ENCODE measurements around the gene GARNL3.

Gene GARNL3, protein sequence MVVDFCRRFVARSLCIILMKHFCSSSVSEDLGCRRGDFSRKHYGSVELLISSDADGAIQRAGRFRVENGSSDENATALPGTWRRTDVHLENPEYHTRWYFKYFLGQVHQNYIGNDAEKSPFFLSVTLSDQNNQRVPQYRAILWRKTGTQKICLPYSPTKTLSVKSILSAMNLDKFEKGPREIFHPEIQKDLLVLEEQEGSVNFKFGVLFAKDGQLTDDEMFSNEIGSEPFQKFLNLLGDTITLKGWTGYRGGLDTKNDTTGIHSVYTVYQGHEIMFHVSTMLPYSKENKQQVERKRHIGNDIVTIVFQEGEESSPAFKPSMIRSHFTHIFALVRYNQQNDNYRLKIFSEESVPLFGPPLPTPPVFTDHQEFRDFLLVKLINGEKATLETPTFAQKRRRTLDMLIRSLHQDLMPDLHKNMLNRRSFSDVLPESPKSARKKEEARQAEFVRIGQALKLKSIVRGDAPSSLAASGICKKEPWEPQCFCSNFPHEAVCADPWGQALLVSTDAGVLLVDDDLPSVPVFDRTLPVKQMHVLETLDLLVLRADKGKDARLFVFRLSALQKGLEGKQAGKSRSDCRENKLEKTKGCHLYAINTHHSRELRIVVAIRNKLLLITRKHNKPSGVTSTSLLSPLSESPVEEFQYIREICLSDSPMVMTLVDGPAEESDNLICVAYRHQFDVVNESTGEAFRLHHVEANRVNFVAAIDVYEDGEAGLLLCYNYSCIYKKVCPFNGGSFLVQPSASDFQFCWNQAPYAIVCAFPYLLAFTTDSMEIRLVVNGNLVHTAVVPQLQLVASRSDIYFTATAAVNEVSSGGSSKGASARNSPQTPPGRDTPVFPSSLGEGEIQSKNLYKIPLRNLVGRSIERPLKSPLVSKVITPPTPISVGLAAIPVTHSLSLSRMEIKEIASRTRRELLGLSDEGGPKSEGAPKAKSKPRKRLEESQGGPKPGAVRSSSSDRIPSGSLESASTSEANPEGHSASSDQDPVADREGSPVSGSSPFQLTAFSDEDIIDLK

DNA sequence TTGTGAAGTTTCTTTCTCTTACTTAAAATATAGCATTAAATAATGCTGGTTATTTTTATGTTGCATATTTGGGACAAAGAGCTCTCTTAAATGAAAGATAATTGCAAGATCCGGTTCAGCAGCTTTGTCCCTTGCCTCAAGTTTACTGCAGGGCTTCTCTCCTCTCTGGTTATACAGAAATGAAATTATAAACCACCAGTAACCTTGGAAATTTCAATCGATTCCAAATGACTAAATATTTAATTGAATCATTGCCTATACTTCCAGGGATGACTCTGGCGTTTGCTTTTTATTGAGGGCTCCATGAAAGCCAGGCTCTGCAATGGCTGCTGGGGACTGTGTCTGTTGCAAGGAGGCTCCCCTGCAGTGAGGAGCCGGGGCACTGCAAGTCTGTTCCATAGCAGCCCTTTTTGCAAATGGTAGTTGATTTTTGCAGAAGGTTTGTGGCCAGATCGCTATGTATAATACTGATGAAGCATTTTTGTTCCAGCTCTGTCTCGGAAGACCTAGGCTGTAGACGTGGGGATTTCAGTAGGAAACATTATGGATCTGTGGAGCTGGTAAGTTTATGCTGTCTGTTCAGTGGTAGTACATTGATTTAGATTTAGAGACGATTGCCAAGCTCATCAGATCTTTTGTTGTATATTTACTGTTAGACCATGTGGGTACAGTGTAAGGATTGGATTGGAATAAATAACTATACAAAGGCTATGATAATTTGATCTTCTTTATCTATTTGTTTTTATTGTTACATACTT is at the start of gene GARNL3:
Gene GARNL3 (plus strand): TSS at position 313 of the 758 bp plus-strand sequence. CDS start 104 bp downstream, at position 417.
- no peak for DNase-seq

DNA sequence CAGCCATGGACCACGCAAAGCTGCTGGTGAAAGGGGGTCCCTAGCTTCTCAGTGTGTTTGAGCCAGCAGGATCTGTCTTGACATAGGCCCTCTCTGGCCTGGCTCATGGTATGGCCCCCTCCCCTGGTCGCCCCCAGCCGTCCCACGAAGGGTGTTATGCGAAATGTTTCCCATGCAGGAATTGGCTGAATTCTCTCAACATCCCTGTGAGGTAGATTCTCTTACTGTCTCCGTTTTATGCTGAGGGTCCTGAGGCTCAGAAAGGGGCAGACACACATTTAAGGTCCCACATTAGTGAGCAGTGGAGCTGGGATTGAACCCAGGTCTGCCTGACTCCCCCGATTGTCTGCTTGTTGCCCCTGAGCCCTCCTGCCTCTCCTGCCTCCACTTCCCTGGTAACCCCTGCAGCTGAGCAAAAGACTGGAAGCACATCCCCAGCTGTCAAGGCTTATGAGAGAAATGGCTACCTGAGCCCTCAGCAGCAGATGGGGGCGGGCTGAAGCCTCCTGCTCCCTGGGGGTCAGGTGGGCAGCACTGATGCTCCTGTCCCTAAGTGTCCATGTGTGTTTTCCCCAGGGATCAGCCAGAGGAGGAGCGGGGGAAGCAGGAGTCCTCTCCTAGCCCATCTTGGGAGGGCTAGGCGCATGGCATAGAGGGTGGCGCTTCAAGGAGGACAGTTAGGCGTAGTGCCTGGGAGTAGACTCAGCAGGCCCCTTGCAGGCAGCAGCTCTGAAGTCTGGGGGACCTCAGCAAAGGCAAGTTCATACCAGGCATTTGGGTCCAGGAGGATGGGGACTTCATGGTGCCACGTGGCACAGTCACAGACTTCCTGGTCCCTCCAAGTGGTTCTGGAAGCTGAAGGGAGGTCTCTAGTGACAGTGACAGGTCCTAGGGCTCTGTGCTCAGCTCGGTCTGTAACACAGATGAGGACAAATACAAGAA is 49.0 kb upstream of the GARNL3 start:
- DNase-seq, result no peak

DNA sequence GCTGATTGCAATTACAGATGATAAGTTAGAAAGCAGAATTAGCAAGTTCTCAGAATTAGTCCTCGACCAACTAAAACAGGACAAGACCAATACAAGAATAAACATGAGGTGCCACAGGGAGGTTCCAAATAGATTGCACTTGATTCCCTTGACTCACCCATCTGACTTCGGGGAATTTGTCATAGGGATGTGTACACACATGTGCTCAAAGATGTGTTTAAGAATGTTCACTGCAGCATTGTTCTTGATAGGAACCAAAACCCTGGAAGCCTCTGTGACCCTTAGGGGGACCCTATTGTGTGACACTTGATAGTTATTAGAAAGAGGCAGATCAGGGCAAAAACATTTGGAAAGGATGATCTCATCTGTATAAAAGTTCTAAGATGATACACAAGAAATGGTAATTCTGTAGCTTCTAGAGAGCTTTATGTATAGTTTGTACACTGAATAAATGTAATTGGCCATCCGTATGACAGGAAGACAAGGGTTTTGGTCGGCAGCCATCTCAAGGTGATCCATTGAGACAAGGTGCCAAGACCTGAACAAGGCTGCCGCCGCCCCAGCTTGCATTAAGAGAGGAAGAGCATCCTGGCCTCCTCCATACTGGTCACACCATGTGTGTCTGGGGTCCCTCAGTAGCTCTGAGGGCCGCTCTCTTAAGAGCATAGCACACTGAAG is 48.2 kb upstream of the GARNL3 start:
- DNase-seq, result no peak

DNA sequence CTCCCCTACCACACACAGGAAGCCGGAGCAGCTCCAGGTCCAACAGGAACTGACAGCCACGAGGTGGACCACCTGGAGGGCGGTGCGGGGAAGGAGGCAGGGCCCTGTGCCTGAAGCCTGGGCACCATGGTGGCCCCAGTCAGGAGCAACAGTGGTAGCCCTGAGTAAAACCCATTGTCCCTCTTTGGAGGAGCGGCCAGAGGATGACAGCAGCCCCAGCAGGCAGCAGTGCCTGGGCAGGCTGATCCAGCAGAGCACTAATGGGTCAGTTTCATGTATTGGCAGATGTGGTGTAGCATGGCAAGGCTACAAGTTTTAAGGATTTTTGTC is 47.7 kb upstream of the GARNL3 start:
- DNase-seq, result no peak

DNA sequence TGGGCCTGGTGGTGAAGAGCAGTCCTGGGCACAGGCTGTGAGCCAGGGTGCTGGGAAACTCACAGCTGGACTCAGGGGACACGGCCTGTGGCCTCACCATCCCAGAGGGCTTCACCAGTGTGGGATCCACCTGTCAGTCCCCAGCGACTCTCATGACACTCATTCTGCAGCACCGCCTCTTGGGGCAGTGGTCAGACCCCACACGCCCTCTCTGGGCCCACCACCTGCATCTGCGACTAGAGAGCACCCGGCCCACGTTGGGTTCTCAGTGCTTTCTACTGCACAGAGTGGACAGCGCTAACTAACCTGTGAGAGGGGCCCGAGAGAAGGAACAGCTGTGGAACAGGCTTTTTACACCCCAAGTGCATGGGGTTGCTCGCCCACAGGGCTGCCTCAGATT is 45.8 kb upstream of the GARNL3 start:
- no peak for DNase-seq

DNA sequence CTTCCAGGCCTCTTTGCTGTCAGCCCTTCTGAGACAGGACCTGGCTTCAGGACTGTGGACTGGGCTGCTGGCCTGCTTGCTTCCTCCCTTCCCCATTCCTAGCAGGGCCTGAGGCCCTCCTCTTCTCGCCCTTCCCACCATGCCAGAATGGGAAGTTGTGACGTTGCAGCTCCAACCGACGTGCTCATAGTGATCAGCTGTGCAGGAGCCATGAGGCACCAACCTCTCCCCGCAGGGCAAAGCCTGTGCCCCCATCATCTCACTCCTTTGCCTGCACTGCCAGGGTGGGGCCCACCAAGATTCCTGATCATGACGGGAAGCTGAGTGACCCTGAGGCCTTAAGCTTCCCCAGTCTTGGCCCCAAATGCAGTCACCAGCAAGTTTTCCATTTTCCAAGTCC is 45.1 kb upstream of the GARNL3 start:
- DNase-seq, result peak; percentile 48

DNA sequence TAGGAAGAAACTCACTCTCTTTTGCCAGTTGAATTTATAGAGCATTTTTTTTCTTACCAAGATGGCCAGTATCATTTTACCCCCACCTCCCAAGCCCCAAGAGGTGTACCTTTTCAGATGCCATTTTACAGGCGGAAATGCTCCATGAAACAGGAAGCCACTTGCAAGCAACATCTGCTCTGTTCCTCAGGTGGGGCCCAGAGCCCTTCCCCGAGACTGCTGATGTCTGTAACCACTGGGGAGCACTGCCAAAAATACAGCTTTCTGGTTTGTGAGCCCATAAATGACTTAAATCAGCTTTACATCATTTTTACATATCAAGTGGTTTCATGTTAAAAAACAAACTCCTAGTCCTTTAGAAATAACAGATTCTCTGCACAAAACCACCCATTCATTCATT is 42.9 kb upstream of the GARNL3 start:
- DNase-seq, result no peak

DNA sequence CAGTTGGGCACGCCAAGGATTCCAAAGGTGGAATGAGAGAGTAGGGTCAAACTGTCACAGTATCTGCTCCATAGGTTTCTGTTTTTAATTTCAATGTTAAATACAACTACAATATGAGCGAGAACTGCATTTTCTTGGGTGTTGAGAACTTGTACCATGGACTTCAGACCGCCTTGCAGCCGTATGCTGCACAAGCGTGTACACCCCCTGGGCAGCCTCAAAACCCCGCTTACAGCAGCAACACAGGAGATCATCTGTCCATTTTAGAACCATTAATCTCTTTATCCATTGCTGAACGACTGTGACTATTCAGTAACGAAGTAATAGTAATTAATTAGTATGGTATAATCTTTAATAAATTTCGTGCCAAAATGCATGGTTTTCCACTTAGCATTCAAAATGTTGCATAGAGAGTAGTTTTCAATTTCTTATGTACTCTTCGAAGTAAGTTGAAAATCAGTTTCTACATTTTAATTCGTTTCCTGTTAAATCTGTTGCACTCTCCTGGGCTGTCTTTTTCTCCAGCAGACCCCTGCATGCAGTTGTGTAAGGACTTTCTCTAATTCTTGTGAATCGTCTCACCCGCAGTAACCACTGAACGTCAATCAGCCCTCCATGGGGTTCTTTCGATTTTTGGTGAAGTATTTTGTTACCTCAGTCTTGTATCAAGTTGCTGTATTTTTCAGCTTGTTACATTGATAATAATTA is 42.0 kb upstream of the GARNL3 start:
- DNase-seq, result no peak

DNA sequence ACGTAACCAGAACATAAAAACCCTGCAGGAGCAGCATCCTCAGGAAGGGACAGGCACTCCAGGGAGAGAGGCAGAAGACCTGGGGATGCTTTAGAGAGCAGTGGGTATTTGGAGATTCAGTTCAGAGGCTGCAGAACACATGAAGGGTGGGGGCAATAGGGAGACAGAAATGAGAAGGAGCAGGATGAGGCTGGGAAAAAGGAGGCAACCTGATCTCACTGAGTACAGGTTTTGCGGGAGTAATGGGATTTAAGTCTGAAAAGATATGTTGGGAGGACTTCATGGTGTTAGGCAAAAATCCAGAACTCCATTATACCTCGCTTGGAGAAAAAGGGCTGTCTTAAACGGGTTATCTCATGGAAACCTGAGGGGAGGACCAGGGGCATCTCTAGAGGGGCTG is 41.3 kb upstream of the GARNL3 start:
- DNase-seq, result no peak

DNA sequence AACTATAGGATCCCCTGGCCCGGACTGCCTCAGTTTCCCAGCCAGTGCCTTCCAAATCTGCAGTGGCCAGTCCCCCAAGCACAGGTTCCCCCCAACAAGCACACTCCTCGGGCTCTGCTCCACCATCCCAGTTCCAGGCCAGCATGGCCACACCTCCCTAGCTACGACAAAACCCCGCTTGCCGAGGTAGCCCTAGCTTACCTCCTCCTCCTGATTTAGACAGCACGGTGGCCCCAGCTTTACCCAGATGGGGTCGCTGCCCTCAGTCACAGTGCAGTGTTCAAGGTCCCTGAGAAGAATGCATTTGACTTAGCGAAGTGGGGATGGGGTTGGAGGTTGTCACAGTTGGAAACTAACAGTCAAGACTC is 40.8 kb upstream of the GARNL3 start:
- no peak for DNase-seq

DNA sequence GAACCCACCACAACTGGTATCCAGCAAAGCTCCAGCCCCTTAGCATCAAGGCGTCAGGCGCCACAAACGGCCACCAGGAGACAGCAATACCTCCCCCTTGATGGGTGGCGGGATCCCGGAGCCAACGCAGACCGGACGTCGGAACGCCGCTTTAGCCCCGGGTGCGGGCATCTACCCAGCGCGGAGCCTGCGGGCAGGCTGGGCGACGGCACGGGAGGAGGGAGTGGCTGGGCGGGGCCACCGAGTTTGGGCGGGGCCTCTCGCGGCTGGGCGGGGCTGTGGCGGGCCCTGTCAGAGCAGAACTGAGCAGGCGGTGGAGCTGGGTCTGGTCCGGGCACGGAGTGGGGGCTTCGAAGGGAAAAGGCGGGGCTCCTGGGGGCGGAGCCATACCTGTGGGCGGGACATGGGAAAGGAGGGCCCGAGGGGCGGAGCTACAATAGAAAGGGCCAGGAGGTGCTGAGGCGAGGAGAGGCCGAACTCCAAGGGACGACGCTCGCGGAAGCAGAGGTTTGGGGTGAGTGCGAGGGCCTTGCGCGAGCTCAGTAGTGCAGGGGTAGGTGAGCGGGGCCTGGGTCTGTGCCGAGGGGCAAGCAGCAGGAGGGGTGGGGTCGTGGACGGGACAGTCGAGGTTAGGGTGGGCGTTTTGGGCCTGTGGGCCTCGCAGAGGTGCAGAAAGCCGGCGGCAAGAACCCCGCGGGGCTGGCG is 40.2 kb upstream of the GARNL3 start:
- peak; percentile 69 for DNase-seq

DNA sequence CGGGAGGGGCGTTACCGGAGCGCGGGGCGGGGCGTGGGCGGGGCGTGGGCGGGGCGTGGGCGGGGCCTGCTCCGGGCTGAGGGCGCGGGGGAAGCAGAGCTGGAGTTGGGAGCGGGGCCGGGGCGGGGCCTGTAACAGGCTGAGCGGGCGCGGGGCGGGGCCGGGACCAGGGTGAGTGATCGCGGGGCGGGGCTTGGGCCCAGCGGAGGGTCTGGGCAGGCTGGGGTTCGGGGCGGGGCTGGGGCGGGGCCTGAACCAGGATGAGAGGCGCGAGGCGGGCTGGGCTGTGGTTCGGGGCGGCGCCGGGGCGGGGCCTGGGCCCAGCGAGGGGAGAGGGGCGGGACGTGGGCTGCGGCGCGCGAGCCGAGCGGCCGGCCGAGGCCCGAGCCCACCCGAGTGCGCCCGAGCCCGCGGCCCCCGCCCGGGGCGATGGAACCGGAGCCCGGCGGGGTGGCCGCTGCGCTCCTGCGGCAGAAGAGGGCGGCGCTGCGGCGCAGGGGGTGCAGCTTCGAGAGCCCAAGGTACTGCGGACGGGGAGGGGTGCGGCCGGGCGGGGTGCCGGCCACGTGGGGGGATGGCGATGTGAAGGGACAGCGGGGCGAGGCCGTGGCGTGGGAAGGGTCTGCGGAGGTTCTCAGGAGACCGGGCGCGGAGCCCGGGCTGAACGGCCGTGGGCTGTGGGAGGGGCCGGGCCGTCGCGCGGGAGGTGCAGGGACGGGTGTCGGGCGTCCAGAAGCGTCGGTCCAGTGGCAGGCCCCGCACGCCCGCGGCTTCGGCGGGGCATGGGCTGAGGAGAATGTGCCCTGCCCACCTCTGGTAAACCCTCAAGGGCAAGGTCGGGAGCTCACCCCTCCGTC is 39.5 kb upstream of the GARNL3 start:
- peak; percentile 85 for DNase-seq

DNA sequence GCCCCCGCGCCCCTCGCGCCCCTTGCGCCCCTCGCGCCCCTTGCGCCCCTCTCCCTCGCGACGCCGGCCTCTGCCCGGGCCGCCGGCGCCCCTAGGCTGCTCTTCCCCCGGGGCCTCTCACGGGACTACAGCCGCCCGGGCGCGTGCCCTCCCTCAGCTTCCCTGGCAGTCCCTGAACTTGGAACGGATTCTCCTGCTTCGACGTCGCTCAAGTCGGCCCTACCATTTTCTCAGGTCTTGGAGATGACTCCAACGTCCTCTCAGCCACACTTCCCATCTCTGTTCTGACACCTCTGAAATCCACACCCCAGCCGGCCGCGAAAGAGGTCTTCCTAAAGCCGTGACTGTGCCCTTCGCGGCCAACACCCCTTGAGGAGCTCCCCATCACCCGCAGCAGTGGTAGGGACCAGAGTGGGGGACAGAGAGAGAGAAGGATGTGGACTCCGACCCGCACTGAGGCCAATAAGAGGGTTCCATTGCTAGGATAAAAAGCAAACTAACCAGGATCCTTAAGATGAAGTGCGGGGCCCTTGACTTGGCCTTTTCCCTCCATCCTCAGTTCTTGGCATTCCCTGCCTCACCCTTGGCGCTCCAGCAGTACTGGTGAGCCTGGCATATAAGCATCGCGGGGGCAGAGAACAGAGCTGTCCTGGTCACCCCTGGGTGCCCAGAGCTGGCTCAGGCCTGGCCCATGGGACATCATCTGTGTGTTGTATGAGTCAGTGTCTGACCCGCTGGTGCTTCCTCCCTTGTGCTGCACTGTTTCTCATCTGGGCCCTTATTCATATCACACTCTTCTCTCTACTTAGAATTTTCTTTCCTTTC is 38.6 kb upstream of the GARNL3 start:
- DNase-seq, result peak; percentile 11

DNA sequence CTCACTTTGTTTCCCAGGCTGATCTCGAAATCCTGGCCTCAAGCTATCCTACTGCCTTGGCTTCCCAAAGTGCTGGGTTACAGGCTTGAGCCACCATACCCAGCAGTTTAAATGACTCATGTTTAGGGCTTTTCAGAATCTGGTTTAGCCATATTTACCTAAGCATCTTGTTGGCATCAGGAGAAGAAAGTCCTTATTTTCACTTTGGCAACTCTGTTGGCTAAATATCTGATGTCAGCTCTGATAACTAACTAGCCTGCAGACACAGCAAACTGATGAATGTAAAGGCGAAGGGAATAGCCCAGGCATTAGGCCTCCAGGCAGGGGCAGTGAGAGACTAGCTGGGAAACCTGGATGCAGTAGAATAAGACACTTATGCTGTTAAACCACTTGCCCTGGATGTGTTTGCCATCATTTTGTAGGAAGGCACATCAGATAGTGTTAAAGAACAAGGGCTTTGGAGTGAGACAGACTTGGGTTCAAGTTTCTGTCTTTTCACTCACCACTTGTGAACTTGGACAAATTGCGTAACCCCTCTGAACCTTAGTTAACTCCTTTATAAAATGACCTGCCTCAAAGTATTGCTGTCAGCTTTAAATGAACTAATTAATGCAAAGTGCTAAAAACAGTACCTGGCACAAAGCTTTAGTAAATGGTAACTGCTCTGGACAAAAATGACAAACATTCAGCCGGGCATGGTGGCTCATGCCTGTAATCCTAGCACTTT is 34.7 kb upstream of the GARNL3 start:
- DNase-seq, result no peak

DNA sequence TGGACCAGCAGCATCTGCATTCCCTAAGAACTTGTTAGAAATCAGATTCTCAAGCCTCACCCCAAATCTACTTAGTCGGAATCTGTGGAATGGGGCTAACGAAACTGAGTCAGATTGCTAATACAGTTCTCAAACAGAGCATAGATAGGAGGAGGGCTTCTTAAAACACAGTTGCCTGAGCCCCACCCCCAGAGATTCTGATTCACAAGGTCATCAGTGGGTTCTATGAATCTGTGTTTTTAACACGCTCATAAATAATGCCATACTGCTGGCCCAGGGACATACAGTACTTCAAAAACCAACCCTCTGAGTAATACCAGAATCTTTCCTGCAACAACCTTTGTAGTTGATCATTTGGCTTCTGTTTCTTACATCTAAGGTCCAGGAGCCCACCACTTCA is 32.9 kb upstream of the GARNL3 start:
- DNase-seq, result no peak

DNA sequence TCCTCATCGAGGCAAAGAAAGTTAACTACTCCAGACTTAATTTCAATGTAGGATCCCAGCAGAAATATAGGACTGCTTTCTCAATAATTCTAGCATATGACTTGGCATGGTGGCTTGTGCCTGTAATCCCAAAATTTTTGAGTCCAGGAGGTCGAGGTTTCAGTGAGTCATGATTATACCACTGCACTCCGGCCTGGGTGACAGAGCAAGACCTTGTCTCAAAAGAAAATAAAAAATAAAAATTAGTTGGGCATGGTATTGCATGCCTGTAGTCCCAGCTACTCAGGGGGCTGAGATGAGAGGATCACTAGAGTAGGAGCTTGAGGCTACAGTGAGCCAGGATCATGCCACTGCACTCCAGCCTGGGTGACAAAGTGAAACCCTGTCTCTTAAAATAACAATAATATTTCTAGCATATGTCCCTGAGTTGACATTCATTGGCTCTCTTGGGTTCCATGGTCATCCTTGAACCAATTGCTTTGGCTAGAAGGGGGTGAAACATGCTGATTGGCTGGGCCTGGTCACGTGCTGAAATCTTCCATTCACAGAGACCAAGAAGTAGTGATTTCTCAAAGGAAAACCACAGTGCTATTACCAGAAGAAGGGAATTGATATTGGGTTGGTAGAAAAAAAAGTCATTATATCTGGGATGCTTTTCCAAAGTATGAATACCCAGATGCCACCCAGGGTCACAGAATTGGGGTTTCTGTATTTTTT is 31.6 kb upstream of the GARNL3 start:
- DNase-seq, result no peak

DNA sequence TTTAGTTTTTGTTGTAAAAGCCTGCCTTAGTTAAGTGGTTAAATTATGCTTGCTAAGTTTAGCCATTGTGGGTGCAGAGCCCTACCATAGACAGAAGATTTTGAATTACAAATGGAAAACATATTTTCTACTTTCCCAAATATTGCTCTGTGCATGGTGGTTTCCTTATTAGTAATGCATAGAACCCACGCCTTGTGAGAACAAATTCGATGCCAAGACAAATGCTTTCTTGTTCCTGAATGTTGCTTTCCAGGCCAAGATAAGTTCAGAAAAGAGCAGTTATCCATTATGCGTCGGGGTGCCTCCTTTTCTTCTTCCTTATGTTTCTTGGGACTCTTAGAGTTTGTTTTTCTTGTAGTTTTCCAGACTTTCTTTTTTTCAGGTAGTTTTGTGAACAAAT is 31.0 kb upstream of the GARNL3 start:
- DNase-seq, result no peak
